Amygdala (tissue), 56 donors: ENCODE results near the gene TBATA.

ENCODE experiments used
- DNase-seq, 56 donors: peaks; one replicate each; lab custom pipeline; 2025; lab: John Stamatoyannopoulos, UW

TBATA gene

DNA sequence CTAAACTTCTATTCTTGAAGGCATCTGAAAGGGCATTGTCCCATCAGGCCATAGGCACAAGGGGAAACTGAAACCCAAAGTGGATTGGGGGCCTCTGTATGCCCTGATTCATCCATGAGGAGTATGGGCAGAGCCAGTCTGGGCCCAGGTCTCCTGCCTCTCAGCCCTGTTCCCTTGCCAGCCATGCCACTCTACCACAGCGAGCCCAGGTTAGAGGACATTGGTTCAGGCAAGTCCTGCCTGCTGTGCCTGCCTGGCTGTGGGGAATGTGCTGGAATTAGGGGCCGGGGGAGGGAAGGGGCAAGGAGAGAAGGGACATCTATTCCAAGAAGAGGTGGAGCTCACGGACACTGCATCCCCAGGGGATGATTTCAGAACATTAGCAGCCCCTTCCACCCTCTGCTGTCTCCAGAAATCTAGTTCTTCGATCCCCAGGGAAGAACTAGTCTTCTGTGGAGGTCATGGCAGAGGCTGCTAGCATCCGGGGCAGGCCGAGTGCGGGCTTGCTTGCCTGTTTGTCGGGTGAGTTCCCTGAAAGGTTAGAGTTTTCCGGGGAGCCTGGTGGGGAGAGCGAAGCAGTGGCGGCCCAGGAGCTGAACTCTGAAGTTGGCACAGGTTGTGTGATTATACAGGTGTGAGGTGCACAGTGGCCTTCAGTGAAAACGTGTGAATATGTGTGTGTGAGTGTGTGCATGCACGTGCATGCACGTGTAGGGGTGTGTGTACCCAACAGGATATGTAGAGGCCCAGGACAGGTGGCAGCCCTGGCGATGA, 37.8 kb downstream of the TBATA start:
- DNase-seq: no peak

GRCh38 chr10:70745555-70745954, 39.6 kb downstream of the TBATA start:
- DNase-seq: no peak

DNA sequence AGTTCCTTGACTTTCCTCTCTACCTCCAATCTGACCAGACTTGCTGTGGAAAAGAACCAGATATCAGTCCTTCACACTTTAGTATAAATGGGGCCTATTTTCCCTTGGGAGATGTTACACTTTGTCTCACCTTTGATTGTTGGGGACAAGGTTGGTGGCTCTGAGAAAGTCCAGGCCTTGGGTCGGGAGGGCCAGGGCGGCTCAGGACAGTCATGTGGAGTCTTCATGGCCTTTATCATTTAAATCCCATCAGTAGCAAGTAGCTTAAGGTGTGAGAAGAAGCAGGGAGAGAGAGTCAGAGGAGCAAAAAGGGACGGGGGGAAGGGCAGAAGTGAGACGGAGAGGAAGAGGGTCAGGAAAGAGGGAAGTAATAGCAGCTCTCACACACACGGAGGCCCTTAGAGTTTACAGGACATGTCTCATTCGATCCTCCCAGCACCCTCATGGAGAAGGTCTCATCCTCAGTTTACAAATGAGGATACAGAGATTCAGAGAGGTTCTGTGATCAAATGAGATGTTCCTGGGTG, 40.5 kb downstream of the TBATA start:
- no peak for DNase-seq

DNA sequence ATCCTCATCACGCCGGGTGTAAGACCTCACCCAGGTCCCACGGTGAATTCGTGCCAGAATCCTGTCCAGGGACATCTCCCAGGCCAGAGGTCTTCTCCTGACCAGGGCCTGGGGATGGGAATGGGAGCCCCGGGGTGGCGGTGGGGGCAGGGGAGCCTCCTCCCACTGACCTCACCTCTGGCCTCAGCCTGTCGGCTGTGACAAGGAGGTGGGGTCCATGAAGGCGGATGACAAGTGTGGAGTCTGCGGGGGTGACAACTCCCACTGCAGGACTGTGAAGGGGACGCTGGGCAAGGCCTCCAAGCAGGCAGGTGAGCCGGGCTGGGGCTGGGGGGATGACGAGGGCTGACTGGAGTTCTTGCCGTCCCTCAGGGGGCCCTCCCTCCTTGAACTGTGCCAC, 41.3 kb downstream of the TBATA start:
- no peak for DNase-seq

GRCh38 chr10:70743430-70743788, 41.8 kb downstream of the TBATA start:
- no peak for DNase-seq

GRCh38 chr10:70742537-70743429, 42.4 kb downstream of the TBATA start:
- peak in 4 of 56 donors; percentile 4 to 14 (median 12) for DNase-seq

- DNase-seq: no peak
Measured at GRCh38 chr10:70740406-70741288, 44.5 kb downstream of the TBATA start.

- no peak for DNase-seq
Measured at GRCh38 chr10:70738761-70739121, 46.4 kb downstream of the TBATA start.

DNA sequence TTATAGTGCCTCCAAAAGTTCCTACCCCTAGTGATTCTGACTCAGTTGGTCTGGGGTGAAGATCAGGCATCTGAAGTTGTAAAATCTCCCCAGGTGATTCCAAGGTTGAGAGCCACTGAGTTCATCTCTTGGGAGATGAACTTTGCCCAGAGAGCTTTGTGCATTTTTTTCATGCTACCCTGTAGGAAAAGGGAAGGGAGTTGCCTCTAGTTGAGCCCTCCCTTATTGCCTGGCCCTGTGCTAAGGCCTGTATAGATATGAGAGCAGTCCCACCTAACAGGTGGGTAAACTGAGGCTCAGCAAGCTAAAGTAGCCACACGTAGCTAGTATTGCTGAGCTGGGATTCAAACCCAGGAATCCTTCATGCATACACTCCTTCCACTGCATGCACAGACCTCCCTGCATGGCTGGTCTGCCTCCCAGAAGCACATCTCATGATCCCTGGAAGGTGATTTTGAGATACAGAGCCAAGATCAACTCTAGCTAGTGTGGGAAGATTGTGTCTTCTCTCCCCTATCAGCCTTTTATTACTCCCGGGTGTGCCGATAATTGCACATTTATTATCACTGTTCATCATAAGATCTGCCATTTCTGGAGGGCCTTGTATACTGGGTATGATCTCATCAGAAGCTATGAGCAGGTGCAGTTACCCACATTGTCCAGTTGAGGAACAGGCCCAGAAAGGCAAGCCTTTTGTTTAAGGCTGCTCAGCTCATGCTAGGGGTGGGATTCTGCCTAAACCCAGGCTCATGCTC, 47.0 kb downstream of the TBATA start:
- DNase-seq: no peak

DNA sequence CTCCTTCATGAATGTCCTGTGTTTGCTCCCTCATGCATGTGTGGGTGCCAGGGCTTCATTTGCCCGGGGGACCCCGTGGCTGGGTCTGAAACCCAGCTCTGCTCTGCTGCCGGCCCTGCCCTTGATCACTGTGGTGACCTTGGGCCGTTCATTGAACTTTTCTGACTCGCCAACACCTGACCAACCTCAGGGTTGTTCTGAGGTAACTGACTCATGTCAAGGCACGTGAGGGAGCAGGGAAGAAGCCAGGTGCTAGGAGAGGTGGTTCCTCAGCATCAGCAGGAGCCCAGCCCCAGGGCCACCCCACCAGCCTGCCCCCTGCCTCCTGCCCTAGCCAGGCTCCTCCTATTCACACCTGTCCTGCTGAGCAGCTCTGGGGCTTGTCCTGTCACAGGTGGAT, 47.9 kb downstream of the TBATA start:
- no peak for DNase-seq

DNA sequence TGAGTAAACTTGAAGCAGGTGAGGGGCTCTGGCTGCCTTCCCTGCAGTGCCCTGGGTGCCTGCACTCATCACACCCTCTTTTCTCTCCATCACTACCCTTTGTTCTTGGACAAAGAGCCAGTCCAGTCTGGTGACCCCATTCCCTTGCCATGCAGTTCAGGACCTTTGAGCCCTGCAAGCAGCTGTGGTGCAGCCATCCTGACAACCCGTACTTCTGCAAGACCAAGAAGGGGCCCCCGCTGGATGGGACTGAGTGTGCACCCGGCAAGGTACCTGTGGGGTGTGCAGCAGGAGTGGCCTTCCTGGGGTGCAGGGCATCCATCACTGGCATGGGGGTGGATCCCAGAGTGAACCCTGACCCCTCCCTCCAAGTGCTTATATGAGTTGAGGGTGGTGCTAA, 48.7 kb downstream of the TBATA start:
- no peak for DNase-seq

GRCh38 chr10:70735161-70735560, 50.0 kb downstream of the TBATA start:
- no peak for DNase-seq

DNA sequence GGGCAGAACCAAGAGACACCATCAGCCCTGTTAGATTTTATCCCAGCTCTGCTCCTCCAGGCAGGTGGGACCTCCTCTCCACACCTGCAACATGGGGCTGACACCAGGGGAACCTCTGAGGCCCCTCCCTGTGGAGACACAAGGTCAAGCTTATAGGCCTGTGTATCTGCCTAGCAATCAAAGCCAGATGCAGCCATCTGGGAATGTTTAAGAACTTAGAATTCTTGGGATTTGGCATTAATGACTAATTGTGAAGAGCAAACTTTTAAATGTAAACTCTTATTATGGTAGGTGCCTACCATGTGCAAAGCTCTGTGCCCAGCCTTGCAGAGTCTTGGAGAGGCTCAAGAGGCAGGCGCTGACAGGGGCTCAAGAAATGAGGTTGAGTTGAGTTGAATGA, 52.1 kb downstream of the TBATA start:
- no peak for DNase-seq

DNA sequence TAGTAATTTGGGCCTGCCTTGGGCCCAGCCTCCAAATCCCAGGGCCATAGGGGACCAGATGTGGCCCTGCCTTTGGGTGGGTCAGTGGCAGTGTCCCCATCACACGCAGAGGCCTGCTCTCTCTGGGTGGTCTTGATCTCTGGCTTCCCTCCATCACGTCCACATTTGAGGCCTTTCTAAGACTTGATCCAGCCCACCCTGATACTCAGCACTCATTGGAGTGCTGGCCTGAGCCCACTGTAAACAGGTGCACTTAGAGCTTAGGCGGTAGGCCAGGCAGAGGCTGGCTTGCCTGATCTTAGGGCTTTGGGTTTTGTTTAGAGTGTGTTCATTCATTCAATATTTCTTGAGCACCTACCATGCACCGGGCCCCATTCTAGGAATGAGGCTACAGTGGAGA, 52.6 kb downstream of the TBATA start:
- DNase-seq: no peak

DNA sequence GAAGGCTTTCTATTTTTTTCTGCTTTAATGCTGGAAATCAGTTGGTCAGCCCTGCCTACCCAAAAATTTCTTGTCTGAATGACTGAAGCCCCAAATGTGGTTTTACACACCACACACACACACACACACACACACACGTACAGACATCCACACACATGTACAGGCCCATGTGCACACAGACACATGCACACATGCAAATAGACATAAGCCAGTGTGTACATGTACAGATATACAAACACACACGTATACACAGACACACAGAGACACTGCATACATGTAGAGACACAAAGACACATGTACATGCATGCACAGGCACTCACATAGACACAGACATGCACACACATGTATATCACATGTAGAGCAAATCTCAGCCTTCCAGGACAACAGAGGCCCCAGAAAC, 54.2 kb downstream of the TBATA start:
- no peak for DNase-seq

GRCh38 chr10:70729763-70730357, 55.3 kb downstream of the TBATA start:
- DNase-seq: peak in 12 of 56 donors; percentile 2 to 33 (median 12)

GRCh38 chr10:70728328-70728727, 56.8 kb downstream of the TBATA start:
- no peak for DNase-seq

DNA sequence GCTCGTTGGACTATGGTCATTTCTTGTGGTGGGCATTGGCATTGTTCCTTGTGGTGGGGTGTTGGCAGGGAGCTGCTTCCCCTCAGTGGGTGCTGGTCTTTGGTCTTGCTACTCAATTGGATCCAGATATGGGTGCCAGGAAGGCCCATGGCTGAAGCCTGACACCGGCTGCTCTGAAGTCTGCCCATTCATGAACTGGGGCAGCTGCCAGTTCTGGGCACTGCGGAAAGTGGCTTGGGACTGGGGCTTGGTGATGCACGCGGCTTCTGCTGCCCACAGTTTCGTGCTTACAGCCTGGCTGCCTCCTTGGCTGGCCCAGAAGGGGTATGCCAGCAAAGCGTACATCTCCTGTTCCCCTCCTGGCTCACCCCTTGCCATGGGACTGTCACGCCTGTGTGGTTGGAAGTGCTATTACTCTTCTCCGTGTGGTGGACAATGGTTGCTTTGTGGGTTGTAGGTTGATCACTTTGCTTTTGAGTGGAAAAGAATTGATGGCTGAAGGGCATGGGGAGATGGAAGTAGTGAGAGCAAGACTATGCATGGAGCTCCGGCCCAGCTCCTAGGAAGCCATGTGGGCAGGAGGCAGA, 58.2 kb downstream of the TBATA start:
- DNase-seq: peak in 48 of 56 donors; percentile 2 to 83 (median 40)

GRCh38 chr10:70723771-70724170, 61.4 kb downstream of the TBATA start:
- no peak for DNase-seq
